Panc1 (cell line): ENCODE measurements around the gene UIMC1. TPM values are rescaled to one million over a fixed set of nuclear protein-coding genes. Genes with fewer than 3 reads are reported as not detected.
"Not testable (repeated sequence)": the region's sequence is repeated elsewhere in the genome, so short reads cannot be mapped to it uniquely, and the experiment has no call there.

Experiments
- ATAC-seq: fragments of 200-7000 bp; cut with Tn5 transposase; 2 replicates; pipeline ENCODE4 v1.9.1; 2020; ENCODE audit warnings: mild to moderate bottlenecking, moderate library complexity
- BruUV-seq: library from RNA; stranded (reverse); fragments of 400-500 nt; replicated peaks from 2 replicates; lab custom pipeline; 2021; lab: Mats Ljungman, UMichigan
- CTCF ChIA-PET: fragments of 300-600 bp; sonication (Branson Sonifier 250); formaldehyde crosslinking; loops from one replicate; lab custom pipeline; 2022; ENCODE audit warnings: antibody characterized with exemption; lab: Charles Lee
- POLR2A ChIA-PET: fragments of 300-600 bp; sonication (Branson Sonifier 250); formaldehyde crosslinking; loops from one replicate; lab custom pipeline; 2022; ENCODE audit warnings: antibody characterized with exemption; lab: Charles Lee
- DNase-seq: peaks from one replicate; pipeline ENCODE4 v3.0.0-alpha.2; 2010; ENCODE audit warnings: low read depth, low spot score
- H3K27ac ChIP-seq: 2 replicates; pipeline ENCODE4 v1.5.1; 2011; ENCODE audit warnings: mild to moderate bottlenecking, low read length, inconsistent platforms
- H3K27me3 ChIP-seq: fragments of 200-500 bp; sonication (Bioruptor generic); 2 replicates; pipeline ENCODE4 v1.6.0; 2014; ENCODE audit warnings: low read length, inconsistent platforms; ENCODE audit not compliant: control insufficient read depth, insufficient read depth
- H3K36me3 ChIP-seq: fragments of 200-500 bp; sonication (Bioruptor generic); 2 replicates; pipeline ENCODE4 v1.5.1; 2014; ENCODE audit warnings: inconsistent platforms, mild to moderate bottlenecking, low read length, moderate library complexity; ENCODE audit not compliant: control insufficient read depth, insufficient read depth
- H3K4me1 ChIP-seq: 2 replicates; pipeline ENCODE4 v1.5.1; 2011; ENCODE audit warnings: inconsistent platforms, mild to moderate bottlenecking, low read length, moderate library complexity; ENCODE audit not compliant: control insufficient read depth, insufficient read depth
- H3K4me3 ChIP-seq, 2 experiments: 2 replicates each; pipeline ENCODE4 v1.5.1; 2011 to 2012; ENCODE audit warnings: low read depth in 2 of 2, low read length in 2 of 2, mild to moderate bottlenecking in 2 of 2, inconsistent platforms in 1 of 2, moderate library complexity in 1 of 2
- H3K9me3 ChIP-seq: fragments of 200-500 bp; sonication (Bioruptor generic); 2 replicates; pipeline ENCODE4 v1.5.1; 2014; ENCODE audit warnings: low read depth, mild to moderate bottlenecking, inconsistent platforms, low read length, moderate library complexity; ENCODE audit not compliant: control insufficient read depth, insufficient read depth
- POLR2AphosphoS5 ChIP-seq: IDR thresholded peaks from 2 replicates; pipeline ENCODE4 v1.6.1; 2012; ENCODE audit warnings: mild to moderate bottlenecking, low read depth, low read length, moderate library complexity
- SIN3A ChIP-seq: IDR thresholded peaks from 2 replicates; pipeline ENCODE4 v1.6.1; 2012; ENCODE audit warnings: low read depth, mild to moderate bottlenecking, low read length, moderate library complexity, borderline replicate concordance; ENCODE audit not compliant: insufficient read depth
- TCF7L2 ChIP-seq: IDR thresholded peaks from 2 replicates; pipeline ENCODE4 v1.6.1; 2011; ENCODE audit warnings: mild to moderate bottlenecking, low read depth, low read length, inconsistent platforms
- in situ Hi-C: cut with HindIII; loops from 2 replicates; pipeline ENCODE4 v1.10.0; 2016; ENCODE audit warnings: low sequenced_read_pairs, low pct_unique_long_range_greater_than_20kb
- intact Hi-C: fragments of 100-400 bp; cut with micrococcal nuclease; formaldehyde crosslinking; loops from one replicate; pipeline ENCODE4 v1.10.0; 2022; ENCODE audit not compliant: unreplicated experiment
- total RNA-seq: library from RNA; stranded (reverse); gene quantifications from one replicate; pipeline ENCODE4 v1.2.1, GENCODE V29; 2021; ENCODE audit not compliant: unreplicated experiment
- TF ChIP-seq, protein P1 (sequence below), 2 experiments: IDR thresholded peaks; 2 replicates each; pipeline ENCODE4 v1.6.1; 2011 to 2012; ENCODE audit warnings: low read depth in 2 of 2, control low read depth in 1 of 2, low read length in 1 of 2, mild to moderate bottlenecking in 1 of 2, moderate library complexity in 1 of 2; ENCODE audit not compliant: insufficient read depth in 1 of 2
- TF ChIP-seq, protein P2 (sequence below): fragments of 450-650 bp; IDR thresholded peaks from 2 replicates; pipeline ENCODE4 v1.5.1; 2017; ENCODE audit warnings: mild to moderate bottlenecking

UIMC1 gene
- total RNA-seq, 1 experiment from 2014 or later: 37.1 TPM

DNA sequence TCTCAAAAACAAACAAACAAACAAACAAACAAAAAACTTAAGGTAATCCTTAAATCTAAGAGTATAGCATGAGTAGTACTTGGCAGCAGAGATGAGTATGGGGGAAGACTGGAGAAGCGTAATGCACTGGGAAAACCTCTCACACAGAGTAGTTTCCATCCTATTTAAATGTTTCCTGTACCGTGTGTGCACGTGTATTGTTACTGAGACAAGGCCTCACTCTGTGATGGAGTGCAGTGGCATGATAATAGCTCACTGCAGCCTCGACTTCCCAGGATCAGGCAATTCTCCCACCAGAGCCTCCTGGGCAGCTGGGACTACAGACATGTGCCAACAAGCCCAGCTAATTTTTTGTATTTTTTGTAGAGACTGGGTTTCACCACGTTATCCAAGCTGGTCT is 2.9 kb downstream of the UIMC1 start:
- ChIA-PET CTCF (no interaction called here), POLR2A (no interaction called here)
- no peaks in the 10 kb centered on the region for H3K9me3 ChIP-seq
- H3K36me3 ChIP-seq: no peaks in the 10 kb centered on the region
- ATAC-seq (no peak), DNase-seq (no peak)
- no peak overlapping the region for H3K4me3 ChIP-seq
- peaks cover 14% of the 10 kb centered on the region for H3K4me1 ChIP-seq
- intact Hi-C loops: no loop called here
- in situ Hi-C loops: no loop called here
- H3K27me3 ChIP-seq: no peaks in the 10 kb centered on the region
- TF ChIP-seq TCF7L2 (no peak), SIN3A (no peak), POLR2AphosphoS5 (no peak)
- no TSS peak for BruUV-seq
- H3K27ac ChIP-seq: no peak overlapping the region

DNA sequence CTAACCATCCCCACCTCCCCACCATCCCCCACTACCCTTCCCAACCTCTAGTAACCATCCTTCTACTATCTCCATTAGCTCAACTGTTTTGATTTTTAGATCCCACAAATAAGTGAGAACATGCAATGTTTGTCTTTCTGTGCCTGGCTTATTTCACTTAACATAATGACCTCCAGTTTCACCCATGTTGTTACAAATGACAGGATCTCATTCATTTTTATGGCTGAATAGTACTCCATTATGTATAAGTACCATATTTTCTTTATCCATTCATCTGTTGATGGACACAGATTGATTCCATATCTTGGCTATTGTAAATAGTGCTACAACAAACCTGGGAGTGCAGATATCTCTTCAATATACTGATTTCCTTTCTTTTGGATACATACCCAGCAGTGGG is 7.1 kb downstream of the UIMC1 start:
- intact Hi-C loops, POLR2A ChIA-PET, ATAC-seq, in situ Hi-C loops, H3K4me1 ChIP-seq, H3K27ac ChIP-seq, H3K27me3 ChIP-seq, H3K4me3 ChIP-seq, BruUV-seq, DNase-seq, H3K9me3 ChIP-seq, CTCF ChIA-PET, H3K36me3 ChIP-seq: not testable (repeated sequence)

DNA sequence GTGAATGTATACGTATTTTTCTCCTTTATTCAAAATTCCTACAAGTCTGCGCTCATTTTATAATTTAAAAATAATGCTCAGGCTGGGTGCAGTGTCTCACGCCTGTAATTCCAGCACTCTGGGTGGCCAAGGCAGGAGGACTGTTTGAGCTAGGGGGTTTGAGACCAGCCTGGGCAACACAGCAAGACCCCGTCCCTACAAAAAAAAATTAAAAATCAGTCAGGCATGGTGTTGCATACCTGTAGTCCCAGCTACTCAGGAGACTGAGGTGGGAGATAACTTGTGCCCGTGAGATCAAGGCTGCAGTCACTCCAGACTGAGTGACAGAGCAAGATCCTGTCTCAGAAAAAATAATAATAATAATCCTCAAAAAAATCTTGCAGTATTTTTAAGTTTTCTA is 7.8 kb downstream of the UIMC1 start:
- H3K27ac ChIP-seq: no peak overlapping the region
- CTCF ChIA-PET: no interaction called here

More for the DNA sequence above, 7.8 kb downstream of the UIMC1 start:
- BruUV-seq: no TSS peak
- DNase-seq: no peak
- peaks cover 2% of the 10 kb centered on the region for H3K4me1 ChIP-seq
- H3K4me3 ChIP-seq: no peak overlapping the region
- no peak for ATAC-seq
- in situ Hi-C loops: no loop called here
- intact Hi-C loops: no loop called here
- H3K36me3 ChIP-seq: no peaks in the 10 kb centered on the region
- TF ChIP-seq, protein P1, sequence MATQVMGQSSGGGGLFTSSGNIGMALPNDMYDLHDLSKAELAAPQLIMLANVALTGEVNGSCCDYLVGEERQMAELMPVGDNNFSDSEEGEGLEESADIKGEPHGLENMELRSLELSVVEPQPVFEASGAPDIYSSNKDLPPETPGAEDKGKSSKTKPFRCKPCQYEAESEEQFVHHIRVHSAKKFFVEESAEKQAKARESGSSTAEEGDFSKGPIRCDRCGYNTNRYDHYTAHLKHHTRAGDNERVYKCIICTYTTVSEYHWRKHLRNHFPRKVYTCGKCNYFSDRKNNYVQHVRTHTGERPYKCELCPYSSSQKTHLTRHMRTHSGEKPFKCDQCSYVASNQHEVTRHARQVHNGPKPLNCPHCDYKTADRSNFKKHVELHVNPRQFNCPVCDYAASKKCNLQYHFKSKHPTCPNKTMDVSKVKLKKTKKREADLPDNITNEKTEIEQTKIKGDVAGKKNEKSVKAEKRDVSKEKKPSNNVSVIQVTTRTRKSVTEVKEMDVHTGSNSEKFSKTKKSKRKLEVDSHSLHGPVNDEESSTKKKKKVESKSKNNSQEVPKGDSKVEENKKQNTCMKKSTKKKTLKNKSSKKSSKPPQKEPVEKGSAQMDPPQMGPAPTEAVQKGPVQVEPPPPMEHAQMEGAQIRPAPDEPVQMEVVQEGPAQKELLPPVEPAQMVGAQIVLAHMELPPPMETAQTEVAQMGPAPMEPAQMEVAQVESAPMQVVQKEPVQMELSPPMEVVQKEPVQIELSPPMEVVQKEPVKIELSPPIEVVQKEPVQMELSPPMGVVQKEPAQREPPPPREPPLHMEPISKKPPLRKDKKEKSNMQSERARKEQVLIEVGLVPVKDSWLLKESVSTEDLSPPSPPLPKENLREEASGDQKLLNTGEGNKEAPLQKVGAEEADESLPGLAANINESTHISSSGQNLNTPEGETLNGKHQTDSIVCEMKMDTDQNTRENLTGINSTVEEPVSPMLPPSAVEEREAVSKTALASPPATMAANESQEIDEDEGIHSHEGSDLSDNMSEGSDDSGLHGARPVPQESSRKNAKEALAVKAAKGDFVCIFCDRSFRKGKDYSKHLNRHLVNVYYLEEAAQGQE (IDR thresholded peaks at IDR 0.05; ENCODE audit: insufficient read depth in 1 of 2, low read depth in 2 of 2, low read length in 1 of 2): no peak
- TF ChIP-seq POLR2AphosphoS5: no peak
- no peak for TF ChIP-seq TCF7L2
- no peak for TF ChIP-seq SIN3A
- TF ChIP-seq, protein P2, sequence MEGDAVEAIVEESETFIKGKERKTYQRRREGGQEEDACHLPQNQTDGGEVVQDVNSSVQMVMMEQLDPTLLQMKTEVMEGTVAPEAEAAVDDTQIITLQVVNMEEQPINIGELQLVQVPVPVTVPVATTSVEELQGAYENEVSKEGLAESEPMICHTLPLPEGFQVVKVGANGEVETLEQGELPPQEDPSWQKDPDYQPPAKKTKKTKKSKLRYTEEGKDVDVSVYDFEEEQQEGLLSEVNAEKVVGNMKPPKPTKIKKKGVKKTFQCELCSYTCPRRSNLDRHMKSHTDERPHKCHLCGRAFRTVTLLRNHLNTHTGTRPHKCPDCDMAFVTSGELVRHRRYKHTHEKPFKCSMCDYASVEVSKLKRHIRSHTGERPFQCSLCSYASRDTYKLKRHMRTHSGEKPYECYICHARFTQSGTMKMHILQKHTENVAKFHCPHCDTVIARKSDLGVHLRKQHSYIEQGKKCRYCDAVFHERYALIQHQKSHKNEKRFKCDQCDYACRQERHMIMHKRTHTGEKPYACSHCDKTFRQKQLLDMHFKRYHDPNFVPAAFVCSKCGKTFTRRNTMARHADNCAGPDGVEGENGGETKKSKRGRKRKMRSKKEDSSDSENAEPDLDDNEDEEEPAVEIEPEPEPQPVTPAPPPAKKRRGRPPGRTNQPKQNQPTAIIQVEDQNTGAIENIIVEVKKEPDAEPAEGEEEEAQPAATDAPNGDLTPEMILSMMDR: no peak
- H3K27me3 ChIP-seq: no peaks in the 10 kb centered on the region
- POLR2A ChIA-PET: no interaction called here
- H3K9me3 ChIP-seq: peaks cover 4% of the 10 kb centered on the region; the same call in 1 of the 2 replicates
